ENCODE results near the gene CSTPP1.
"Not testable (repeated sequence)": the region's sequence is repeated elsewhere in the genome, so short reads cannot be mapped to it uniquely, and the experiment has no call there.

CSTPP1 gene

DNA sequence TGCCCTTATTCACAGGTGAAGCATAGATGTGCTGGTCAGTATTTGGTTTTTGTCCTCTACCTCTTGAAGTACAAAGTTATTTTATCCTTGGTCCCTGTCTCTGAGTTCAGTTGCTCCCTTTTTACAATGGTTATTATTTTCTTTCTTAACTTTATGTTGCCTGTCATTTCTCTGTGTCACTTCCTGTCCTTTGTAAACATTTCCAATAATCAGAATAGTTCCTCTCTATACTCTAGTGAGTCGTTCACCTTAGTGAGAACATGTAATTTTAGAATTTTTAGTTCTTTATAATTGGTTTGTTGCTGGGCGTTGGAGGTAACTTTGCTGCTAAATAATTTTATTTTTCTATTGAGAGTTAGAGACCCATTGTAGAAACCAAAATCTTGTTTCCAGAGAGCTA is 16.0 kb downstream of the CSTPP1 start:
- DNase-seq (ENCODE audit: low spot score) = no peak
- no peak for FAIRE-seq

DNA sequence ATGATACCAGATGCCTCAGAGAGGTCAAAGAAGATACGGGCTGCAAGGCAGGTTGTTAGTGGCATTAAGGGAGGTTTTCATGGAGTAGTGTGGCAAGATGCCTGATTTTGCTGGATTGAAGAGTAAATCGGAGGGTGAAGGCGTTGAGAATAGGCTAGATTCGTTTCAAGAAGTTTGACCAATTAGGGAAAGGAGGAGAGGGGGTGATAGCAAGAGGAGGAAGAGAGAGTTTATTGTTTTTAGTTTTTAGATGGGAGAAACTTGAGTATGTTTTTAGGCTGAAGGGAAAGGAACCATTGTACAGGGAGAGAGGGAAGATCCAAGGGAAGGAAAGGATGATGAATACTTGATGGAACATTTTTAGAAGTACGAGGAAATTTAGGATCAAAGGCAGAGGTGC is 16.5 kb downstream of the CSTPP1 start:
- FAIRE-seq (no peak), DNase-seq (ENCODE audit: low spot score) (no peak)

DNA sequence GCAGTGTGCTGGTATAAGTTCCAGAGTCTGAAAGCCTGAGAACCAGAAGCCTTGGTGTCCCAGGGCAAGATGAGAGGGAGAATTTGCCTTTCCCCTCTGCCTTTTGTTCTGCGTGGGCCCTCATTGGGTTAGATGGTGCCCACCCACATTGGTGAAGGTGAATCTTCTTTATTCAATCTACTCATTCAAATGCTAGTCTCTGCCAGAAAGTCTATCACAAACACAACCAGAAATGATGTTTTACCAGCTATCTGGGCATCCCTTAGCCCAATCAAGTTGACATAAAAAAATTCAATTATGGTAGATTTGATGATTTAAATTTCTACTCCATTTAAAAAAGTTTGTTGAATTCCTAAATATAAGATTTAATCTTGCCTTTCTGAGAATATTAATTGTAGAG is 22.2 kb downstream of the CSTPP1 start:
- FAIRE-seq = no peak
- DNase-seq (ENCODE audit: low spot score) = no peak

DNA sequence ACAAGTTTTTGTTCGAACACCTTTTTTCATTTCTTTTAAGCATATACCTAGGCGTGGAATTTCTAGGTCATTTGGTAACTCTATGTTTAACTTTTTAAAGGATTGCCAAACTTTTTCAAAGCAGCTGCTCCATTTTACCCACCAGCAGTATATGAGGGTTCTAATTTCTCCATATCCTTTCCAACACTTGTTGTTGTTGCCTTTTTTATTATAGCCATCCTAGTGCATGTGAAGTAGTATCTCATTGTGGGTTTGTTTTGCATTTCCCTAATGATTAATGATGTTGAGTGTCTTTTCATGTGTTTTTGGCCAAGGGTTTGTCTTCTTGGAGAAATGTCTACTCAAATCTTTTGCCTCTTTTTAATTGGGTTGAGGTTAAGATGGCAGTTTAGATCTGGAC is 24.5 kb downstream of the CSTPP1 start:
- no peak for FAIRE-seq
- DNase-seq (ENCODE audit: low spot score) = no peak

DNA sequence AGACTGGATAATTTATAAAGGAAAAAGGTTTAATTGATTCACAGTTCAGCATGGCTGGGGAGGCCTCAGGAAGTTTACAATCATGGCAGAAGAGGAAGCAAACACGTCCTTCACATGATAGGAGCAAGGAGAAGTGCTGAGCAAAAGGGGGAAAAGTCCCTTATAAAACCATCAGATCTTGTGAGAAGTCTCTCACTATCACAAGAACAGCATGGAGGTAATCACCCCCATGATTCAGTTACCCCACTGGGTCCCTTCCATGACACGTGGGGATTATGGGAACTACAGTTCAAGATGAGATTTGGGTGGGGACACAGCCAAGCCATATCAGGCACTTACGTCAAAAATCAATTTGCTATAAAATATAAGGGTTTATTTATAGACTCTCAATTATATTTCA is 25.3 kb downstream of the CSTPP1 start:
- DNase-seq (ENCODE audit: low spot score); FAIRE-seq: not testable (repeated sequence)

DNA sequence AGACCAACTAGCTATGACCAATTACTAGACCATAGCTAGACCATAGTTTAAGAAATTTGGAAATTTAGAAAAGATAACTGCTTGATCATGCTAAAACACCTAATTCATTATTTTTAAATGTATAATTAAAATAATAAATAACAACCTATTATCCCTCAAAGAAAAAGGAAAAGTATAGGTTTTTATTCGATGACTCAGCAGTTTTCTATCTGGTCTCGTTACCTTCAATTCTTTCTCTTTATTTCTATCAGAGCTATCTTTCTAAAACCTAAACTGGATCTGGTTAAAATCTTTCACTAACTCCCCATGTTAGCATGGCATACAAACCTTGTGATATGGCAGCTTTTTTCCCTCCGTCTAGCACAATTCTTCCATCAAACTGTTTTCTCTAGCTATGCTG is 27.3 kb downstream of the CSTPP1 start:
- FAIRE-seq = no peak
- DNase-seq (ENCODE audit: low spot score) = no peak

DNA sequence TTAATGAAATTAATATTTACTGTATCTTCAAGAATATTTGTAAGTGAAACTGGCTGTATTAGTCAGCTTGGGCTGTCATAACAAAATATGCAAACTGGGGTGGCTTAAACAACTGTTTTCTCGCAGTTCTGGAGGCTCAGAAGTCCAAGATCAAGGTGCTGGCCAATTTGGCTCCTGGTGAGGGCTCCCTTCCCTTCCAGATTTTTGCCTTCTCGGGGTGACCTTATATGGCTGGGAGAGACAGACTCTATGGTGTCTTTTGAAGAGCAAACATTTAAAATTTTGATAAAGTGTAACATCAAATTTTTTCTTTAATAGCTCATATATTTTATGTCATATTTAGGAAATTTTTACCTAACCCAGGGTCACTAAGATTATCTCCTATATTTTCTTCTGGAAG is 30.2 kb downstream of the CSTPP1 start:
- FAIRE-seq = no peak
- DNase-seq (ENCODE audit: low spot score) = no peak

DNA sequence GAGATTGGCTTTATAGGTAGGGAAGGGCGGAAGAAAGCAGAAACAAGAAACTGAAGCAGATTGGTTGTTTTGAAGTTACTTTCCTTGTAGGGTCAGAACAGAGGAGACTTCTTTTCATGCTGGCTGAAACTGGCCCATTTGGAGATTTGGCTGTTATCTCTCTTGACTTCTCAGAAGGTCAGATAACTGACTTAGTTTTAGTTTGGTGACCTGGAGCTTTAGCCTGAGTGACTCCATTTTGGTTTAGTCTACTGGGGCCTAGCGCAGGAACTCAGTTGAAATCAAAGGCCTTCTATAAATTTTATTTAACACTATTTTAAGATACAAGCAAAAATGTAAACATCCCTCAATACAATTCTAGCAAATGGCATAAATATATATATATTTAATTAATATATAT is 31.4 kb downstream of the CSTPP1 start:
- DNase-seq (ENCODE audit: low spot score) (no peak), FAIRE-seq (no peak)

DNA sequence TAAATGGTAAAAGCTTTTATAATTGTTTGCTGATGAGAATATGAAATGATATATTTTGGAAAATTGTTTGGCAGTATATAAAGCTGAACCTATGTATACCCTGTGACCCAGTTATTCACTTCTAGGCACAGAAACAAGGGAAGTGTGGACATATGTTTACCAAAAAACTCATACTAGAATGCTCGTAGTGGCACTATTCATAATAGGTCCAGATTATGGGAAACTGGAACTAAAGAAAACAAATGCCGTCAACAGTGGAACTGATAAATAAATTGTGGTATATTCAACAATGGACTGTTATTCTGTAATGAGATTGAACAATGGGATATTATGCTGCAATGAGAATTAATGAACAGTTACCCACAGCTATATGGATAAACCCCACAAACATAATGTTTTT is 32.8 kb downstream of the CSTPP1 start:
- no peak for DNase-seq (ENCODE audit: low spot score)
- no peak for FAIRE-seq

DNA sequence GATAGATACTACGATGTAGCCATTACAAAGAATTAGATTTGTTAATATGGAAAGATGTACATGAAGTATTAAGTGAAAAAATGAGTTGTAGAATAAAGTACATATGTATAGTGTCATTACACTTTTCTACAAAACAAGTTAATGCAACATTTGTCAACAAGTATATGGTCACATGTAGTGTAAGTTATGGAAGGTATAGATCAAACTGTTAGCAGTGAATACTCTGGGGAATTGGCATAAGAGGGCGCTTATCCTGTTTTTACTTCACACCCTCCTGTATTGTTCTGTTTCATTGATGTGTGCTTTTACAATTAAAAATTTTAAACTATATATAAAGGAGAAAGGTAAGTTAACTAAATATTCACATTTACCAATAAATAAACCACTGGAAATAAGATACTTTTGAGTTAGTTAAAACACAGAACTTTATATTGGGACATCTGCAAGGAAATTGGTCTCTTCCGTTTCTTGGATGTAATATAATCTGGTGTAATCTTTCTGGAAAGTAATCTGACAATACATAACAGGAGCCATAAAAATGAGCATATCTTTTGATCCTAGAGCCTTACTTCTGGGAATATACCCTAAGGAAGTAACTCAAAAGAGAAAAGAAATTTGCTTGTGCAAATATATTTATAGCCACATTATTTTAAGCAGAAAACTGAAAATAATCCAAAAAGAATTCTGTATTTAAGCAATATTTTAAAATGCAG is 34.5 kb downstream of the CSTPP1 start:
- FAIRE-seq (no peak), DNase-seq (ENCODE audit: low spot score) (no peak)

DNA sequence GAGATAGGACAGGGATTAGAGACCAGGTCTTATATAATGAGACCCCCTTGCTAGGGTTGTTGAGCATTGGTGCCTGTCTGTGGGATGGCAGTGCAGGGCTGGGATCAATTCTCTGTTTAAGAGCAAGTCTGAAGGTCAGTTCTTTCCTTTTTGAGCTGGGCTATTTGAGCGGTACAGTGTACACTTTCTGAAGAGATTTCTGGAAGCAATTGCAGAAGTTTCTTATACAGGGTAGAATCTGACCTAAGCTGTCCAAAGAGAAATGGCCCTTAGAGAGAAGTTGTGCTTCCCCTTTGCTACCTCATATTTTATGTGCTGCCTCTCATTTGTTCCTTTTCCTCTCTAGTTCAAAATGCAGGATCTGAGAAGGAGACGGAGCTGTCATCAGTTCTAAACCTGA is 35.8 kb downstream of the CSTPP1 start:
- no peak for FAIRE-seq
- DNase-seq (ENCODE audit: low spot score) = no peak

DNA sequence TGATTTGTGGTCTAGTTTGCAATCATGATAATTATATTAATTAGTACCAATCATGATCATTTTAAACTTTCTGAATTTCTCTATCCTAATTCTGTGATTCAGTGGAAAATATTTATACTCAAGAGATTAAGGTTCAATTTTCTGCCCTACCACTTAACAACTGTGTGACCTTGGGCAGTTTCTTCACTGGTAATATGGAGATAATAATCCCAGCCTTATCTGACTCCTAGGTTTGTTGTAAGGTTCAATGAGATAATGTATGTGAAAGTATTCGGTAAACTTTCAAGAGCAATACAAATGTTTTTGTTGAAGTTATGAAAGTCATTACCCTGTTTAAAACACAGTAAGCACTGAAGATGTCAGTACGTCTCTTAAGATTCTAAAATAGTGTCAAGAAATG is 36.3 kb downstream of the CSTPP1 start:
- no peak for FAIRE-seq
- DNase-seq (ENCODE audit: low spot score) = no peak

DNA sequence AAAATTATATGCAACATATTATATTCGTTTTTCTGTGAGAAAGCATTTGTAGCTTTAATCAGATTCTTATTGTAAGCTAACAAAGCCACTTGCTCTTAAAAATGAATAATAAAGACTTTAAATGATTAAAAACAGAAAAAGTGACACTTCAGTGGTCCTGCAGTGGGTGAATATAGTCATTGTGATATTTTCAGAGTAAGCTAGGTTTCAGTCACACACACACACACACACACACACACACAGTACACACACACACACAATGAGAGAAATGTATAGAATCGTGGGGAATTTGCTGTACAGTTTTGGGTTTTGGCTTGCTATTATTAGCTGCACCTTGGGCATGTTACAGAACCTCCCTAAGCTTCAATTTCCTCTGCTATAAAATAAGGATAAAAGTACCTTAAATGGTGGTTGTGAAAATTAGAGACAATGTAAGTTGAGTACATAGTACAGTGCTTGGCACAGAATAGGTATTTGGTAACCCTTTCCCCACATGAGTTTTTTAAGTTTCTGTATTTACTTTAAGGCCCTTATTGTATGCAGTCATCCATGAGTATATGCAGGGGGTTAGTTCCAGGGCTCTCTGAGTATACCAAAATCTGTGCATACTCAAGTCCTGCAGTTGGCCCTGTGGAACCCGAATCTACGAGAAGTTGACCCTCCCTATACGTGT is 39.8 kb downstream of the CSTPP1 start:
- FAIRE-seq (no peak), DNase-seq (ENCODE audit: low spot score) (no peak)

DNA sequence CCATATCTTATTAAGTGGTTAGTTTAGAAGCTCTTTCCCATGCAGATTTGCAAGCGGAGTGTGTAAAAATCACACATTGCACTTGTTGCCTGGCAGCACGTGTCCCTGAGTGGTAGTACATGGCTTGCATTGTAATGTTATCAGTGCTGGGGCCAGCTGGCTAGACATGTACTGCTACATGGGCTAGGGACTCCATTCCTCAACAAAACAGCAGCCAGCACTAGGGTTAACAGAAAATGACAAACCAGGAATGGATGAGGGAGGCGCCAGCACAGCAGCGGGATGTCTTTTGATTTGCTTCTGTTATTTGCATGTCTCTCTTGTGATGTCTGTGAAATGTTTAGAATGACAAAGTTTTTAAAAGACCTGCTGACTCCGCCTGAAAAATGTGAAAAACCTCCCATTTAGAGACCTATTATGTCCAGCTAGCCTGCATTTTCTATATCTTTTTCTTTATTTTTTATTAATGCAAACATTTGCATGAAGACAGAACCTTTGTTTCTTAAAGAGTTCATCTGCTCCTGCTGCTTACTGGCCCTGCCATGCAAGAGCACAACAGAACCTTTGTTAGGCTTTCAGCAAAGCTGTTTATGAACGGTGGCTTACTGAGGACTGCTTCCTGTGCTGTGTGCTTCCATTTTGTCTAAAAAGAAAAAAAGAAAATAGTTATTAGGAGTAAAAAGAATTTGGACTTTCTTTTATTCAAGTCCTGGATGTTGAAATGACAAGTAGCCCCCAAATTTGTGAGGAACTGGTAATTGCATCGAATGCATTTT is 40.7 kb downstream of the CSTPP1 start:
- DNase-seq (ENCODE audit: low spot score) = no peak
- no peak for FAIRE-seq

DNA sequence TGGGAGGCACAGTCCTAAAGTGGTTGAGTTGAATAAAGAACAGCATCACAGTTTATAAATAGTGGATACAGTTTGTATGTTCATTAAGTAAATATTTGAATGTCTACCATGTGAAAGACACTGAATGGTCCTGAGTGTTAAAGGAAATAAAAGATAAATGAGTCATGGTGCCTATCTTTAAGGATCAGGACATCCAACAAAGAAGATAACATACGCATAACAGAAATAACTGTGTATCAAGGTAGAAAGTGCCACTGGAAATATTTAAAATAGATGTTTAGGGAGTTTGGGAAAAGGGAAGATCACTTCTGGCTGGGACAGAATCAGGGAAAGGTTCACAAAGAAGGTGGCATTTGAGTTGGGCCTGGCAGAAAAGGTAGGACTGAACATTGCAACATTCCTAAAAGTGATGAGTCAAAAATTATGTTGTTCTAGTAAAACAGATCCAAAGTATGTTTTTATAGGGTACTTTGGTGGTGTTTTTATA is 41.5 kb downstream of the CSTPP1 start:
- no peak for FAIRE-seq
- no peak for DNase-seq (ENCODE audit: low spot score)

DNA sequence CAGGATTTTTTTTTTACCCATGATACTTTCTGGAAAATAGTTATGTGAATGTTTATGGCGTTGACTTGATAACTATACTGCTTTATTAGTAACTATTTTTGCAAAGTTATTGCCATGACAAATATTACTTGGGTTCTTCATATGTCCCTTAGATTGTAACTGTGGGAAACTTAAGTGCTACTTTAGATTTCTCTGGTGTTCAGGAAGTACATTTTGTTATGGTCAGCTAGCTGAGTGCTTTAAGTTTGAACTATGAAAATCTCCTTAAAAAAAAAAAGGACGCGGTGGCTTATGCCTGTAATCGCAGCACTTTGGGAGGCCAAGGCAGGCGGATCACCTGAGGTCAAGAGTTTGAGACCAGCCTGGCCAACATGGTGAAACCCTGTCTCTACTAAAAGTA is 42.8 kb downstream of the CSTPP1 start:
- DNase-seq (ENCODE audit: low spot score) (no peak), FAIRE-seq (no peak)

DNA sequence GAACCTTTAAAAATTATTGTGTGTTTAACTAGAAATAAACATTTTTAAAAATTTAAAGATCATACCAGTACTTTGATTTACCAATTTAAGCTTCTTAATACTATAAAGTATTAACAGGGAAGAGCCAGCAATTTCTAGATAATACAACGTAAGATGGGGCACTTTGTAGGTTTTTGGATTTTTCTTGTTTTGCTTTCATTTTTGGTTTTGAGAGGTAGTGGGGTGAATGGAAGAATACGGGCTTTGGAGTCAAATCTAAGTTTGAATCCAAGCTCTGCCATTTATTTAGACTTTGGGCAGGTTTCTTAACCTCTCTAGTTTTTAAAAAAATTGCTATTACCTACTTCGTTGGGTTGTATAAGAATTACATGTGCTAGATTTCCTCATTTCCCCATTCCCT is 44.9 kb downstream of the CSTPP1 start:
- FAIRE-seq (no peak), DNase-seq (ENCODE audit: low spot score) (no peak)

DNA sequence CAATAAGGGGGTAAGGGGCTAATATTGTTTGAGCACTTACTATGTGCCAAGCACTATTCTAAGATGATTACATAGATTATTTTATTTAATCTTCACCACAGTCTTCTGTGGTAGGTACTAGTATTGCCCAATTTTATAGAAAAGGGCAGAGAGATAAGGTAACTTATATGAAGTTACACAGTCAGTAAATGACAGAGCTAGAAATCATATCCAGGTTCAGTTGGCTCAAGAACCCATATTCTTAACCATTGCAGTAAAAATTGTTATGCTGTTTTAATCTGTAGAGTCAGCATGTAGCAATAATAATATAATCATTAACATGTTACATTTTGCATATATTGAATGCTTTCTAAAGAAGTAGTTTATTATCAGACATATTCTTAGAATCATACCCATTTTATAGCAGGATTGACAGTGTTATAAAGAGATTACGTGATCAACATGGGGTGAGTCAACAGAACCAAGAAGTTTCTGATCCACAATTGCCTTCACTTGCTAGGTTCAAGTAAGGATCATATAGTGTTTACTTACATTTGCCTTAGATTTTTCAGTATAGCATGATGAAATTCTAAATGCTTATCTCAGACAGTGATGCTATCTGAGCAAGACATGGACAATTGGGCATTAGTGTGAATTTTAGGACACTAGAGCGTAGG is 46.4 kb downstream of the CSTPP1 start:
- DNase-seq (ENCODE audit: low spot score) = no peak
- no peak for FAIRE-seq

DNA sequence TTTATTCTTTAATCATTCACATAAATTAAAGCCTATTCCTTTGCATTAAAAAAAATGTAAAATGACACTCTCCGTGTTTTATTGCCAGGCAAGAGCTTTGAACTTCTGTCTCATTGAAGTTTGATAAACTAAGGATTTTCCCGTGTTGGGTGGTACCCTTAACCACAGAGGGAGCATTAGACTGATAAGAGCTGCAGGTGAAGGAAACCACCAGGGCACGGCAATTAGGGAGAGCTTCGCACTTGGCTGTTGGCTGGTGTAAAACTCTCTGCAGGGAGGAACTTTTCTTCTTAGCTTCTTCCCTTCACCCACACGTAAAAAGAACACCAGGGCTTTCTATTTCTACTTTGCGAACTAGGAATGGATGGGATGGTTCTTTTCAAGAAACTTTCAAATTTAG is 47.0 kb downstream of the CSTPP1 start:
- FAIRE-seq (no peak), DNase-seq (ENCODE audit: low spot score) (no peak)

DNA sequence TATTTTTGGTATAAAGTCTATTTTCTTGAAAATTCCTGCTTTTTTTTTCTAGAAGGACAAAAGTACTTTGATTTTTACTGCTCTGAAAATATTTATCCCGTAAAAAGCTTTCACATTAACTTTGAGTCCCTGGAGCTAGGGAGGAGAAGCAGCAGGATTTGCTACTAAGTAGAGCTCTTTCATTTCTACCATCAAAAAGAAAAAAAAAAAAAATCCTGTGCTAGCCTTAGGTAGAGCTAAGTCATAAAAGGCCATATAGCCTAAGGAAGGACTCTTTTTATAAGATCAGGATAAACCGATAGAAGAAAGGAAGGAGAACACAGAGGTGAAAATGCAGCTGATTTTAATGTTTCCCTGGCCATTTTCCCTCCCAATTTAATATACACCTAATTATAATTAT is 48.0 kb downstream of the CSTPP1 start:
- FAIRE-seq = no peak

DNA sequence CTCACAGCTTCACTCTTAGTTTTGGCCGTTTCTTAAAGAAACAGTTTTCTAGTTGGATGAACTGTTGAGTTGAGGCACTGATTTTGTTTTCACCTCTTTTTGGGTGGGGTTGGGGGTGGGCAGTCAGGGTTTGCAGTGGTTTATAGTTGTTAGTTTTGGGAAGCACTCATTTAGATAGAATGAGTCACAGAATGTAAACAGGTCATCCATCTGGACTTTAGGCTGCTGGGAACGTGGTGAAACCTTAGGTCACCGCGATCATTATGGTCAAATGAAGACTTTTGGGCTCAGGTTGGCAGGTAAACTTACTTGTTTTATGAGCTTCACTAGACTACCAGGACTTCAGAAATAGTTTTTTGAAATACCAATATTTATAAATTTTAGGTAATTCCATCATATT is 48.4 kb downstream of the CSTPP1 start:
- DNase-seq (ENCODE audit: low spot score) = no peak
- FAIRE-seq = no peak

More for the DNA sequence above, 48.0 kb downstream of the CSTPP1 start:
- DNase-seq (ENCODE audit: low spot score) = no peak

DNA sequence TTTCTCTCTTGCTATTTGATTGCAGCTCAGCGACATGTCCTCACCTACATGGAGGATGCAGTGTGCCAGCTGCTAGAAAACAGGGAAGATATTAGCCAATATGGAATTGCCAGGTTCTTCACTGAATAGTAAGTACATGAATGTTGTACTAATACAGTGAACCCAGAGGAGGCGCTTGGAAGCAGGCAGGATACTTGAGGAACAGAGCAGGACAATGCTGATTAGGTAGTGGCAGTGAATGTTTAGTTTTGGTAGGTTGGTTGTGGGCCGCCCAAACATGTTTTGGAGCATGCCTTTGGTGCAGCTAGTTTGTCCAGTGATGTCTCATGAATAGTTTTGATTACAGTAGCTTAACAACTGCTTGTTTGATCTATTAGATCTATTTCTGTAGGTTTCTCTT is 50.6 kb downstream of the CSTPP1 start:
- DNase-seq (ENCODE audit: low spot score) (no peak), FAIRE-seq (no peak)
